ENCODE data around the gene TBC1D1. TPM values are rescaled to one million over a fixed set of nuclear protein-coding genes. Genes with fewer than 3 reads are reported as not detected.

Gene TBC1D1
- total RNA-seq, 1 experiment from 2014 or later = 89.0 TPM

GRCh38 chr4:38140643-38141203 is 249.8 kb downstream of the TBC1D1 start:
- Histone ChIP-seq H3K27ac (ENCODE audit: low read length) (no peak overlapping the region), H3K79me2 (ENCODE audit: low read length) (no peaks in the 10 kb centered on the region), H2AFZ (ENCODE audit: low read length) (no peak overlapping the region), H3K4me3 (ENCODE audit: low read length) (no peak overlapping the region), H3K4me2 (ENCODE audit: low read length) (no peak overlapping the region), H3F3A (ENCODE audit: low read length, unreplicated experiment) (no peaks in the 10 kb centered on the region), H3K27me3 (ENCODE audit: low read length) (no peaks in the 10 kb centered on the region), H4K20me1 (ENCODE audit: low read length) (no peaks in the 10 kb centered on the region), H3K9me3 (ENCODE audit: low read length) (no peaks in the 10 kb centered on the region), H3K9me2 (replicated peaks; ENCODE audit: low read length) (no peaks in the 10 kb centered on the region), H3K36me3 (ENCODE audit: low read depth, low read length) (no peaks in the 10 kb centered on the region), H3K4me1 (ENCODE audit: insufficient read depth, low read length) (no peaks in the 10 kb centered on the region), H3K9ac (ENCODE audit: low read length) (no peak overlapping the region)
- no peak for ATAC-seq
- ChIA-PET POLR2A (ENCODE audit: unreplicated experiment) (no interaction called here), CTCF (no interaction called here)
- intact Hi-C loops (cut with micrococcal nuclease) = no loop called here
- TF ChIP-seq CTCF (conservative IDR thresholded peaks at IDR 0.05; ENCODE audit: low read depth, low read length) (no peak), EZH2phosphoT487 (IDR thresholded peaks at IDR 0.05; ENCODE audit: borderline replicate concordance, low read length) (no peak), EZH2 (IDR thresholded peaks at IDR 0.05; ENCODE audit: low read length, unreplicated experiment) (no peak)
- DNase-seq = no peak
- no TSS peak for BruUV-seq (replicated peaks)

- no peak overlapping the region for H3K4me3 ChIP-seq (ENCODE audit: low read length)
- H3K9me3 ChIP-seq (ENCODE audit: low read length) = no peaks in the 10 kb centered on the region
- no TSS peak for BruUV-seq (replicated peaks)
- intact Hi-C loops (cut with micrococcal nuclease) = no loop called here
- H4K20me1 ChIP-seq (ENCODE audit: low read length) = no peaks in the 10 kb centered on the region
- H3K36me3 ChIP-seq (ENCODE audit: low read depth, low read length) = no peaks in the 10 kb centered on the region
- TF ChIP-seq CTCF (conservative IDR thresholded peaks at IDR 0.05; ENCODE audit: low read depth, low read length) (no peak), EZH2phosphoT487 (IDR thresholded peaks at IDR 0.05; ENCODE audit: borderline replicate concordance, low read length) (no peak), EZH2 (IDR thresholded peaks at IDR 0.05; ENCODE audit: low read length, unreplicated experiment) (no peak)
- no peaks in the 10 kb centered on the region for H3K79me2 ChIP-seq (ENCODE audit: low read length)
- no peaks in the 10 kb centered on the region for H3K9me2 ChIP-seq (replicated peaks; ENCODE audit: low read length)
- H3K4me1 ChIP-seq (ENCODE audit: insufficient read depth, low read length) = no peaks in the 10 kb centered on the region
- CTCF ChIA-PET = no interaction called here
- no peak overlapping the region for H2AFZ ChIP-seq (ENCODE audit: low read length)
- no peak overlapping the region for H3K9ac ChIP-seq (ENCODE audit: low read length)
- POLR2A ChIA-PET (ENCODE audit: unreplicated experiment) = no interaction called here
- peak; percentile 8 for DNase-seq
- ATAC-seq = peak; percentile 51
- H3K27ac ChIP-seq (ENCODE audit: low read length) = no peak overlapping the region
- no peak overlapping the region for H3K4me2 ChIP-seq (ENCODE audit: low read length)
- no peaks in the 10 kb centered on the region for H3F3A ChIP-seq (ENCODE audit: low read length, unreplicated experiment)
- no peaks in the 10 kb centered on the region for H3K27me3 ChIP-seq (ENCODE audit: low read length)
Observed at GRCh38 chr4:38141808-38142500, 251.1 kb downstream of the TBC1D1 start.

GRCh38 chr4:38144031-38144430 is 253.1 kb downstream of the TBC1D1 start:
- TF ChIP-seq EZH2phosphoT487 (IDR thresholded peaks at IDR 0.05; ENCODE audit: borderline replicate concordance, low read length) = no peak
- TF ChIP-seq EZH2 (IDR thresholded peaks at IDR 0.05; ENCODE audit: low read length, unreplicated experiment) = no peak
- TF ChIP-seq CTCF (conservative IDR thresholded peaks at IDR 0.05; ENCODE audit: low read depth, low read length) = no peak
- ATAC-seq (no peak), DNase-seq (no peak)
- CTCF ChIA-PET = no interaction called here
- POLR2A ChIA-PET (ENCODE audit: unreplicated experiment) = no interaction called here
- no peaks in the 10 kb centered on the region for H3K9me3 ChIP-seq (ENCODE audit: low read length)
- H3K36me3 ChIP-seq (ENCODE audit: low read depth, low read length) = no peaks in the 10 kb centered on the region
- H3F3A ChIP-seq (ENCODE audit: low read length, unreplicated experiment) = no peaks in the 10 kb centered on the region
- no peaks in the 10 kb centered on the region for H3K27me3 ChIP-seq (ENCODE audit: low read length)
- intact Hi-C loops (cut with micrococcal nuclease) = no loop called here
- H3K9ac ChIP-seq (ENCODE audit: low read length) = no peak overlapping the region
- no peak overlapping the region for H3K4me3 ChIP-seq (ENCODE audit: low read length)
- H3K27ac ChIP-seq (ENCODE audit: low read length) = no peak overlapping the region
- no peaks in the 10 kb centered on the region for H3K79me2 ChIP-seq (ENCODE audit: low read length)
- H3K4me1 ChIP-seq (ENCODE audit: insufficient read depth, low read length) = no peaks in the 10 kb centered on the region
- H3K4me2 ChIP-seq (ENCODE audit: low read length) = no peak overlapping the region
- no TSS peak for BruUV-seq (replicated peaks)
- H2AFZ ChIP-seq (ENCODE audit: low read length) = no peak overlapping the region
- no peaks in the 10 kb centered on the region for H4K20me1 ChIP-seq (ENCODE audit: low read length)
- H3K9me2 ChIP-seq (replicated peaks; ENCODE audit: low read length) = no peaks in the 10 kb centered on the region

All from PC-3 (cell line).